Measurements from ENCODE around the gene NOL4L. TPM values are rescaled to one million over a fixed set of nuclear protein-coding genes. Genes with fewer than 3 reads are reported as not detected.

NOL4L gene
- total and polyA plus RNA-seq, 10 donors: 3.4 to 45.4 (median 28.6) TPM

GRCh38 chr20:32490942-32491763 lies 94.0 kb downstream of the NOL4L start:
- no peaks in the 10 kb centered on the region for H3K9me3 ChIP-seq
- DNase-seq: no peak
- H3K4me3 ChIP-seq: no peak overlapping the region
- no peak for TF ChIP-seq CTCF (IDR thresholded peaks at IDR 0.05 in 8 of 11, conservative IDR thresholded peaks at IDR 0.05 in 3 of 11)
- no peak for TF ChIP-seq POLR2A (IDR thresholded peaks at IDR 0.05)
- TF ChIP-seq POLR2AphosphoS5 (IDR thresholded peaks at IDR 0.05): no peak
- 83 to 92% (median 90%) methylated on average over 14 of the region's 14 CpGs for WGBS, 5 donors
- no peak overlapping the region for H3K27ac ChIP-seq
- intact Hi-C loops (cut with DNase I; ENCODE audit: low total_unique reads): no loop called here
- peaks cover 0 to 11% (median 0%) of the 10 kb centered on the region in 6 donors for H3K36me3 ChIP-seq
- peaks cover 0 to 33% (median 4%) of the 10 kb centered on the region in 6 donors for H3K4me1 ChIP-seq
- no peaks in the 10 kb centered on the region for H3K27me3 ChIP-seq (replicated peaks in 1 of 7)

DNA sequence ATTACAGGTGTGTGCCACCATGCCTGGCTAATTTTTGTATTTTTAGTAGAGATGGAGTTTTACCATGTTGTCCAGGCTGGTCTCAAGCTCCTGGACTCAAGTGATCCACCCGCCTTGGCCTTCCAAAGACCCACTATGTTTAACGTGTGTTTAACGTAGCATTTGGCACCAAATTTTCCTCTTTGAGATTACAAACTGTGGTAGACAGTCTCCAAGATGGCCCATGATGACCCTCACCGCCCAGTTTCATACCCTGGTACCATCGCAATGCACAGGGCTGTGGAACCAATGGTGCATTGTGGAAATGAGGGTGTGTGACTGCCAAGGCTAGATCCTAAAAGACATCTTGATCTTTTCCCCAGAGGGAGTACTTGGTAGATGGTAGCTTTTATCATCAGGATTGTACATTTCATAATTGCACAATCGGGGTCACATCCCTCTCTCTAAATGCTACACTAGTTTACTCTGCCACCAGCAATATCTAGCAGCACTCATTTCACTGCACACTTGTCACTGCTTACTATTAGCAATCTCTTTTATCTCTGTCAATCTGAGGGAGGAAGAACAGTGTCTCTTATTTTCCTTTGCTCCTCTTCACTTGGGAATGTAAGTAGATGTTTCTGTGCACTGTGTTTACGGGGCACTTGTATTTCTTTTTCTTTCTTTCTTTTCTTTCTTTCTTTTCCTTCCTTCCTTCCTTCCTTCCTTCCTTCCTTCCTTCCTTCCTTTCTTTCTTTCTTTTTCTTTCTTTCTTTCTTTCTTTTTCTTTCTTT lies 96.9 kb downstream of the NOL4L start:
- Histone ChIP-seq H3K27ac (no peak overlapping the region), H3K4me3 (no peak overlapping the region), H3K36me3 (peaks cover 0 to 9% (median 0%) of the 10 kb centered on the region in 6 donors), H3K9me3 (no peaks in the 10 kb centered on the region), H3K27me3 (replicated peaks in 1 of 7) (peaks cover 0 to 10% (median 0%) of the 10 kb centered on the region in 7 donors), H3K4me1 (peaks cover 4 to 46% (median 21%) of the 10 kb centered on the region in 6 donors)
- DNase-seq: no peak
- intact Hi-C loops (cut with DNase I; ENCODE audit: low total_unique reads): no loop called here
- TF ChIP-seq POLR2AphosphoS5 (IDR thresholded peaks at IDR 0.05) (no peak), POLR2A (IDR thresholded peaks at IDR 0.05) (no peak), CTCF (IDR thresholded peaks at IDR 0.05 in 8 of 11, conservative IDR thresholded peaks at IDR 0.05 in 3 of 11) (no peak)
- 93 to 98% (median 95%) methylated on average over 7 of the region's 7 CpGs for WGBS, 5 donors

- Histone ChIP-seq H3K36me3 (no peaks in the 10 kb centered on the region), H3K27me3 (replicated peaks in 1 of 7) (peaks cover 0 to 18% (median 0%) of the 10 kb centered on the region in 7 donors), H3K4me3 (no peak overlapping the region), H3K4me1 (peaks cover 4 to 45% (median 24%) of the 10 kb centered on the region in 6 donors), H3K27ac (no peak overlapping the region), H3K9me3 (no peaks in the 10 kb centered on the region)
- intact Hi-C loops (cut with DNase I; ENCODE audit: low total_unique reads): no loop called here
- WGBS, 5 donors: 69 to 92% (median 80%) methylated on average over 3 of the region's 3 CpGs
- no peak for TF ChIP-seq POLR2A (IDR thresholded peaks at IDR 0.05)
- TF ChIP-seq CTCF (IDR thresholded peaks at IDR 0.05 in 8 of 11, conservative IDR thresholded peaks at IDR 0.05 in 3 of 11): no peak
- TF ChIP-seq POLR2AphosphoS5 (IDR thresholded peaks at IDR 0.05): no peak
- peak; percentile 64 for DNase-seq
These were observed 97.8 kb downstream of the NOL4L start for GRCh38 chr20:32487381-32487780.
